HepG2 (cell line): Measurements from ENCODE around the gene THADA. TPM values are rescaled to one million over a fixed set of nuclear protein-coding genes. Genes with fewer than 3 reads are reported as not detected.

Source experiments
- ARNT ChIP-seq: fragments of 450-650 bp; IDR thresholded peaks from 2 replicates; pipeline ENCODE4 v1.6.1; 2017
- CEBPB ChIP-seq: IDR thresholded peaks from 2 replicates; pipeline ENCODE4 v1.6.1; 2011; ENCODE audit warnings: low read depth, low read length, improper control_type of control experiment, borderline replicate concordance
- DNMT3B ChIP-seq: conservative IDR thresholded peaks from 2 replicates; pipeline ENCODE4 v1.6.1; 2016; ENCODE audit warnings: missing biosample characterization, control low read depth
- FOXA3 ChIP-seq: IDR thresholded peaks from 2 replicates; pipeline ENCODE4 v1.6.1; 2016; ENCODE audit warnings: missing genetic modification reagents, missing compliant biosample characterization
- GABPB1 ChIP-seq: IDR thresholded peaks from 2 replicates; pipeline ENCODE4 v1.6.1; 2016; ENCODE audit warnings: mild to moderate bottlenecking, missing genetic modification reagents, moderate library complexity, missing compliant biosample characterization
- GATAD2A ChIP-seq: IDR thresholded peaks from 2 replicates; pipeline ENCODE4 v1.6.1; 2016
- HES4 ChIP-seq: sonication (generic); formaldehyde crosslinking; IDR thresholded peaks from 2 replicates; pipeline ENCODE4 v1.9.0; 2021; ENCODE audit warnings: mild to moderate bottlenecking, missing genetic modification reagents, borderline replicate concordance
- HNRNPL ChIP-seq: fragments of 200-400 bp; formaldehyde crosslinking; IDR thresholded peaks from 2 replicates; pipeline ENCODE4 v1.6.1; 2017; ENCODE audit warnings: mild to moderate bottlenecking, low read depth, low read length
- KLF12 ChIP-seq: sonication (generic); formaldehyde crosslinking; IDR thresholded peaks from 2 replicates; pipeline ENCODE4 v1.4.0; 2020; ENCODE audit warnings: missing genetic modification reagents, borderline replicate concordance
- MAFG ChIP-seq: sonication (generic); formaldehyde crosslinking; IDR thresholded peaks from 2 replicates; pipeline ENCODE4 v1.5.1; 2020; ENCODE audit warnings: mild to moderate bottlenecking, missing genetic modification reagents
- PHF21A ChIP-seq: sonication (generic); formaldehyde crosslinking; IDR thresholded peaks from 2 replicates; pipeline ENCODE4 v1.5.0; 2020; ENCODE audit warnings: mild to moderate bottlenecking, missing genetic modification reagents
- TCF12 ChIP-seq, 2 experiments: fragments of 450-650 bp in 1 of 2; sonication (generic) in 1 of 2; formaldehyde crosslinking in 1 of 2; IDR thresholded peaks; 2 replicates each; pipeline versions ENCODE4 v1.6.1 to v1.8.0; 2017 to 2022; ENCODE audit warnings: antibody characterized with exemption in 1 of 2, mild to moderate bottlenecking in 1 of 2, missing genetic modification reagents in 1 of 2, moderate library complexity in 1 of 2
- TCF7 ChIP-seq: sonication (generic); IDR thresholded peaks from 2 replicates; pipeline ENCODE4 v1.6.1; 2016; ENCODE audit warnings: antibody characterized with exemption, low read depth
- WIZ ChIP-seq: sonication (generic); formaldehyde crosslinking; IDR thresholded peaks from 2 replicates; pipeline ENCODE4 v1.5.1; 2020; ENCODE audit warnings: mild to moderate bottlenecking, missing genetic modification reagents
- ZFP37 ChIP-seq: sonication (generic); formaldehyde crosslinking; IDR thresholded peaks from 2 replicates; pipeline ENCODE4 v1.4.0; 2020; ENCODE audit warnings: missing genetic modification reagents, borderline replicate concordance
- ZFP41 ChIP-seq: sonication (generic); formaldehyde crosslinking; IDR thresholded peaks from 2 replicates; pipeline ENCODE4 v1.4.0; 2020; ENCODE audit warnings: mild to moderate bottlenecking, missing genetic modification reagents, borderline replicate concordance
- ZNF256 ChIP-seq: sonication (generic); formaldehyde crosslinking; conservative IDR thresholded peaks from 2 replicates; pipeline ENCODE4 v1.4.0; 2020; ENCODE audit warnings: missing genetic modification reagents
- ZNF30 ChIP-seq: sonication (generic); formaldehyde crosslinking; IDR thresholded peaks from 2 replicates; pipeline ENCODE4 v1.5.0; 2020; ENCODE audit warnings: mild to moderate bottlenecking, missing genetic modification reagents
- ZNF430 ChIP-seq: sonication (generic); formaldehyde crosslinking; IDR thresholded peaks from 2 replicates; pipeline ENCODE4 v1.9.0; 2021; ENCODE audit warnings: mild to moderate bottlenecking, missing genetic modification reagents
- ZNF749 ChIP-seq: sonication (generic); formaldehyde crosslinking; IDR thresholded peaks from 2 replicates; pipeline ENCODE4 v1.8.0; 2022; ENCODE audit warnings: mild to moderate bottlenecking, missing genetic modification reagents, moderate library complexity, borderline replicate concordance
- ZNF839 ChIP-seq: sonication (generic); formaldehyde crosslinking; IDR thresholded peaks from 2 replicates; pipeline ENCODE4 v1.4.0; 2020; ENCODE audit warnings: missing genetic modification reagents, mild to moderate bottlenecking, borderline replicate concordance
- ZSCAN21 ChIP-seq: sonication (generic); formaldehyde crosslinking; IDR thresholded peaks from 2 replicates; pipeline ENCODE4 v1.8.0; 2022; ENCODE audit warnings: mild to moderate bottlenecking, missing genetic modification reagents, moderate library complexity, borderline replicate concordance
- polyA plus RNA-seq, 8 experiments: library from polyadenylated mRNA; depleted of rRNA in 3 of 8; stranded (reverse) in 7 of 8; unstranded in 1 of 8; fragments of >200 nt; fragmentation: Illumina TruSeq in 4 of 8; extraction: Trizol in 4 of 8; gene quantifications; 2 replicates each; pipeline versions ENCODE4 v1.2.1 to v1.2.3, GENCODE V29; 2011 to 2016; ENCODE audit warnings: low read depth in 4 of 8, missing spikeins in 1 of 8, mixed read lengths in 1 of 8; ENCODE audit not compliant: insufficient read depth in 1 of 8
- total RNA-seq, 5 experiments: library from RNA; depleted of rRNA; stranded (reverse); fragments of >200 nt; fragmentation: Illumina TruSeq; extraction: Trizol; gene quantifications; 2 replicates each; pipeline ENCODE4 v1.2.3, GENCODE V29; 2016; ENCODE audit warnings: low read depth in 1 of 5
- TF ChIP-seq, protein P1 (sequence below): sonication (generic); formaldehyde crosslinking; IDR thresholded peaks from 2 replicates; pipeline ENCODE4 v1.5.1; 2020; ENCODE audit warnings: mild to moderate bottlenecking, missing genetic modification reagents, moderate library complexity
- TF ChIP-seq, protein P2 (sequence below): IDR thresholded peaks from 2 replicates; pipeline ENCODE4 v1.6.1; 2012; ENCODE audit warnings: low read depth, low read length, improper control_type of control experiment
- TF ChIP-seq, protein P3 (sequence below): sonication (generic); formaldehyde crosslinking; IDR thresholded peaks from 2 replicates; pipeline ENCODE4 v1.8.1; 2023; ENCODE audit warnings: missing genetic modification reagents, mild to moderate bottlenecking, borderline replicate concordance

The THADA gene
- total and polyA plus RNA-seq, 2 of the 13 experiments (the other 11 are each of a cell fraction or from before 2014, with no cell fraction given): 12.7 to 21.7 TPM

DNA sequence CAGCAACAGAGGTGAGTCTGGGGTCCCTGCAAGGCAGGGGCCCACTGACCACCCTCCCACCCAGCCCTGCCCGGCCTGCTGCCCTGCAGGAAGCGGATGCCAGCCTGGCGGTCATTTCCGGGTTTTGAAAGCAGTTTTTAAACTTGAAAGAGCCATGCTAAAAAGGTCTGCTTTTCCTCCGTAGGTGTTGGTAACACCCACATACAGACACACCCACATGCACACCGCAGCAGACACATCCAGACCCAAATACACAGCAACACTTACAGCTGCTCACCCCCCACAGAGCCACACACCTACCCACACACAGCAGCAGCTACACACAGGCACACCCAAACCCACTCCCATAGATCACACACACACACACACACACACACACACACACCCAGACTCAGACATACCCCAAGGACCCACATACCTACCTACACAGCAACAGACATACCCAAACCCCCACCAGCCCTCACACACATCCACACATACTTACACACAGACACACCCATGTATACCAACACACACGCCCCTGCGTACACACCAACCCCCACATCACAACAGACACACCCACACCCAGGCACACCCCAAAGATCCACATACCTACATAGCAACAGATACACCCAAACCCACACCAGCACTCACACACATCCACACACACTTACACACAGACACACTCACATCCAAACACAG, 377.0 kb downstream of the THADA start (continued):
- TF ChIP-seq CEBPB: no peak
- TF ChIP-seq, protein P1, sequence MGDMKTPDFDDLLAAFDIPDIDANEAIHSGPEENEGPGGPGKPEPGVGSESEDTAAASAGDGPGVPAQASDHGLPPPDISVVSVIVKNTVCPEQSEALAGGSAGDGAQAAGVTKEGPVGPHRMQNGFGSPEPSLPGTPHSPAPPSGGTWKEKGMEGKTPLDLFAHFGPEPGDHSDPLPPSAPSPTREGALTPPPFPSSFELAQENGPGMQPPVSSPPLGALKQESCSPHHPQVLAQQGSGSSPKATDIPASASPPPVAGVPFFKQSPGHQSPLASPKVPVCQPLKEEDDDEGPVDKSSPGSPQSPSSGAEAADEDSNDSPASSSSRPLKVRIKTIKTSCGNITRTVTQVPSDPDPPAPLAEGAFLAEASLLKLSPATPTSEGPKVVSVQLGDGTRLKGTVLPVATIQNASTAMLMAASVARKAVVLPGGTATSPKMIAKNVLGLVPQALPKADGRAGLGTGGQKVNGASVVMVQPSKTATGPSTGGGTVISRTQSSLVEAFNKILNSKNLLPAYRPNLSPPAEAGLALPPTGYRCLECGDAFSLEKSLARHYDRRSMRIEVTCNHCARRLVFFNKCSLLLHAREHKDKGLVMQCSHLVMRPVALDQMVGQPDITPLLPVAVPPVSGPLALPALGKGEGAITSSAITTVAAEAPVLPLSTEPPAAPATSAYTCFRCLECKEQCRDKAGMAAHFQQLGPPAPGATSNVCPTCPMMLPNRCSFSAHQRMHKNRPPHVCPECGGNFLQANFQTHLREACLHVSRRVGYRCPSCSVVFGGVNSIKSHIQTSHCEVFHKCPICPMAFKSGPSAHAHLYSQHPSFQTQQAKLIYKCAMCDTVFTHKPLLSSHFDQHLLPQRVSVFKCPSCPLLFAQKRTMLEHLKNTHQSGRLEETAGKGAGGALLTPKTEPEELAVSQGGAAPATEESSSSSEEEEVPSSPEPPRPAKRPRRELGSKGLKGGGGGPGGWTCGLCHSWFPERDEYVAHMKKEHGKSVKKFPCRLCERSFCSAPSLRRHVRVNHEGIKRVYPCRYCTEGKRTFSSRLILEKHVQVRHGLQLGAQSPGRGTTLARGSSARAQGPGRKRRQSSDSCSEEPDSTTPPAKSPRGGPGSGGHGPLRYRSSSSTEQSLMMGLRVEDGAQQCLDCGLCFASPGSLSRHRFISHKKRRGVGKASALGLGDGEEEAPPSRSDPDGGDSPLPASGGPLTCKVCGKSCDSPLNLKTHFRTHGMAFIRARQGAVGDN: peak; percentile 15; the same call in 1 of the 2 replicates
- TF ChIP-seq MAFG (CRISPR knock-in tag): no peak
- 0 out of 2 replicates have a peak, but pooled peaks have one; percentile 32 for TF ChIP-seq ZNF839
- TF ChIP-seq PHF21A: no peak
- peak; percentile 68; the same call in 1 of the 2 replicates for TF ChIP-seq GATAD2A (CRISPR knock-in tag)
- 0 out of 2 replicates have a peak, but pooled peaks have one; percentile 45 for TF ChIP-seq KLF12 (CRISPR knock-in tag)
- no peak for TF ChIP-seq FOXA3 (CRISPR knock-in tag)
- TF ChIP-seq TCF7: peak; percentile 20; the same call in 1 of the 2 replicates
- 0 out of 2 replicates have a peak, but pooled peaks have one; percentile 33 for TF ChIP-seq WIZ (CRISPR knock-in tag)
- TF ChIP-seq ZFP41 (CRISPR knock-in tag): no peak
- TF ChIP-seq HNRNPL: peak; percentile 88; the same call in 1 of the 2 replicates
- TF ChIP-seq ZSCAN21 (CRISPR knock-in tag): peak; percentile 14; the same call in 1 of the 2 replicates
- 0 out of 2 replicates have a peak, but pooled peaks have one; percentile 47 for TF ChIP-seq HES4
- no peak for TF ChIP-seq ZNF256 (CRISPR knock-in tag)
- TF ChIP-seq ZNF30 (CRISPR knock-in tag): peak; percentile 46; the same call in 1 of the 2 replicates
- TF ChIP-seq ZNF430 (CRISPR knock-in tag): no peak
- TF ChIP-seq, protein P2, sequence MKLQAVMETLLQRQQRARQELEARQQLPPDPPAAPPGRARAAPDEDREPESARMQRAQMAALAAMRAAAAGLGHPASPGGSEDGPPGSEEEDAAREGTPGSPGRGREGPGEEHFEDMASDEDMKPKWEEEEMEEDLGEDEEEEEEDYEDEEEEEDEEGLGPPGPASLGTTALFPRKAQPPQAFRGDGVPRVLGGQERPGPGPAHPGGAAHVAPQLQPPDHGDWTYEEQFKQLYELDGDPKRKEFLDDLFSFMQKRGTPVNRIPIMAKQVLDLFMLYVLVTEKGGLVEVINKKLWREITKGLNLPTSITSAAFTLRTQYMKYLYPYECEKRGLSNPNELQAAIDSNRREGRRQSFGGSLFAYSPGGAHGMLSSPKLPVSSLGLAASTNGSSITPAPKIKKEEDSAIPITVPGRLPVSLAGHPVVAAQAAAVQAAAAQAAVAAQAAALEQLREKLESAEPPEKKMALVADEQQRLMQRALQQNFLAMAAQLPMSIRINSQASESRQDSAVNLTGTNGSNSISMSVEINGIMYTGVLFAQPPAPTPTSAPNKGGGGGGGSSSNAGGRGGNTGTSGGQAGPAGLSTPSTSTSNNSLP: no peak
- TF ChIP-seq, protein P3, sequence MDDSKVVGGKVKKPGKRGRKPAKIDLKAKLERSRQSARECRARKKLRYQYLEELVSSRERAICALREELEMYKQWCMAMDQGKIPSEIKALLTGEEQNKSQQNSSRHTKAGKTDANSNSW: no peak
- 0 out of 2 replicates have a peak, but pooled peaks have one; percentile 57 for TF ChIP-seq DNMT3B (CRISPR knock-in tag)
- peak; percentile 75 for TF ChIP-seq GABPB1
- no peak for TF ChIP-seq TCF12 (IDR thresholded peaks at IDR 0.05)
- no peak for TF ChIP-seq TCF12 (CRISPR knock-in tag; IDR thresholded peaks at IDR 0.05)
- 0 out of 2 replicates have a peak, but pooled peaks have one; percentile 85 for TF ChIP-seq ZNF749 (CRISPR knock-in tag)
- no peak for TF ChIP-seq ZFP37 (CRISPR knock-in tag)
- TF ChIP-seq ARNT: no peak
